HG02763 (cell line): ENCODE measurements around the gene CTNNBL1.

Source experiments
- ATAC-seq: cut with Tn5 transposase; IDR thresholded peaks from one replicate; pipeline ENCODE4 v1.9.1; 2021; ENCODE audit warnings: mild to moderate bottlenecking, moderate library complexity; ENCODE audit not compliant: unreplicated experiment

CTNNBL1 gene

DNA sequence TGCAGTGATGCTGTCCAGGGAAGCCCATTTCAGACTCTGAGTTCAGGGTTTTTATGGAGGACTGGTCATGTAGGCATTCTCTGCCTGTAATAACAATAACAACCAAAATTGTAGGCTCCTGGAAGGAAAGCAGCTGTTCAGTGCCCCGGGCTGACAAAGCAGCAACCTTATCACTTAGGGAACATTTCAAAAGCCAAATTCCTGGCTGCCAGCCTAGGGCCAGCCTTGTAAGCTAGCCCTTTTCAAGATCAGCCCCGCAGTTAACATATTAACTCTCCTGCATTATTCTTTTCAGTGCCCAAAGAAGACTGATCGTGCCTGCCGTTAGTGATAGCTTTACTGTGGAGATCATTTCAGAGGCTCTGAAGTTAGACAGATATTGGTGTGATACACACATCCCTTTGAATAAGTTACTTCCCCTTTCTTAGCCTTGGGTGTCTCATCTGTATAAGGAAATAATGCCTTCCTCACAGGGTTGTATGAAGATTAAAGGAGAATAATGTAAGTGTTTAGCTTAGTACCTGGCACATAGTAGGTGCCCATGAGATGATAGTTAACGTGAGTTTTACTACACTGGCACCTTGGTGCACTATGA lies 44.1 kb downstream of the CTNNBL1 start:
- ATAC-seq, result no peak

DNA sequence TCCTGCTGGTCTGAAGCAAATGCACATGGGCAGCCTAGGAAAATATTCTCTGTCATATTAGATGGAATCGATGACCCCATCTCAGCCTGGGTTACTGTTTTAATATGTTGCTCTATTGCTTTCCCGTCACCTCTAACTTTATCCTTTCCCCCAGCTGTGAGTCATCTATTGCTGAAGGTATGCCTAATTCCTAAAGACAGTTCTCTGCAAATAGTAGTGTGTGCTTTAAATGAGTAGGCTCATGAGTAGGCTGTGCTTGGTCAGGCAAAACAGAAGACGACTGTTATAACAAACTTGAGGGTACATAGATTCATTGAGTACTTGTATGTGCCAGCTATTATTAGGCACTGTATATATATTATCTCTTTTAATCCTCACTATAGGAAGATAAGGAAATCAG lies 47.2 kb downstream of the CTNNBL1 start:
- ATAC-seq, result no peak

DNA sequence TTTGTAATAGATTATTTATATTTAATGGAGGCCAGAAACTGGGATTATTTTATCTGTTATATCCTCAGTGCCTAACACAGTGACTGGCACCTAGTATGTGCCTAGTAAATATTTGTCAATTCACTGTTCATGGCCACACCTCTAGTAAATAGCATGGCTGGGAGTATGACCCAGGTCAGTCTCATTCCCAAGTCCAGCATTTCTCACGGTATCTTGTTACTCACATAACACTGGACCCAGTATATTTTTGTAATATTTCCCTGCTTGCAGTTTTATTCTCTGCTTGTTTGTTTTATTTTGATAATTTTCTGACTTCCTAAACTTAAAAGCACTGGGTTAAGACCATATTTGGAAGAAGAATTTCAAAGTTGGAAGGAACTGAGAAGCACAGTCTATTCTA lies 47.7 kb downstream of the CTNNBL1 start:
- ATAC-seq, result no peak

DNA sequence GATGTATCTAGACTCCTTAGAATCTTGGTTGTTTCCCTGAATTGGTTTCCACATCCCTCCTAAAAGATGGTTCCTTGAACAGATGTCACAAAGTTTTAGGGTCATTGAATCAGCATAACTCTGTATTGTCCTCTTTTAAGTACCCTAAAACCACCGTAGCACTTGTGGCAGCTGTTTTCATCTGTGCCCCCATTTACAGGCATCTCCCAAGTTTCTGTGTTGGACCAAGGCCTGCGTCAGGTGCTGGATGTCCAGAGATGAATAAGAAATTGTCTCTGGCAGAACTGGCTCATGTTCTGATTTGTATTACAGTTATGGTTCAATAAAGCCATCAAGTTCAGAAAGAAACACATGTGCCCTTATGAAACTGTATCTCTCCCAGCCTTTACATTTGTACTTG lies 48.3 kb downstream of the CTNNBL1 start:
- ATAC-seq, result no peak

DNA sequence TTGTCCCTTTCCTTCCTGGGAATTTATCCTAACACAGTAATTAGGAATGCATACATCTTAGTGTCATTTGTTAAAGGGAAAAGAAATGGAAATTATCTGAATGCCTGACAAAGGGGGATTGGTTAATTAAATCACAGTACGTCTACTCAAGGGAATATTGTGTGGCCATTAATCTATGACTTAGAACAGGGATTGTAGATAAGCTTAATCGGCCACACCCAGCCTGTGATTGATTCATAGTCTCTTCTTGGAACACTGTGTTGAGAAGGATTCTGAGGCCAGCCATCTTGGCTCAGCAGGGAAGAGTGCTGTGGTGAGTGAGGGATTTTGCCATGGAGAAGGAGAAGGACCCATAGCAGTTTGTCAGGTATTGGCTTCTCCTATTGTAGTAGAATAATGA lies 50.5 kb downstream of the CTNNBL1 start:
- ATAC-seq, result no peak

DNA sequence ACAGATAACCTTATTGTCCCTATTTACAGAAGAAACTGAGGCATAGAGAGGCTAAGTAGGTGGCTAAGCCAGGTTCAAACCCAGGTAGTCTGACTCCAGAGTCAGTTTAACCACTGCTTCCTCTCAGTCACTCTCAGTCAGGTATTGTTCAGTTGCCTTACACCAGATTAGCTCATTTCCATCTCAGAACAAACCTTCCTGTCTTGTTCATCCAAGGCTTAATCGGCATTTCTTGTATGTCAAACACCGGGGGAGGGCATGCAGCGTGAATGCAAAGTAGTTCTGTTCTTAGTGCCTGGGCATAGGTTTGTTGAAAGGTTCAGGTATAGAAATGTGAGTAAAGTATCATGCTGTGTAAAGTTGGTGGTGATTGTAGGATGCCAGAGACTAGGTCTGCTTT lies 51.7 kb downstream of the CTNNBL1 start:
- no peak for ATAC-seq

DNA sequence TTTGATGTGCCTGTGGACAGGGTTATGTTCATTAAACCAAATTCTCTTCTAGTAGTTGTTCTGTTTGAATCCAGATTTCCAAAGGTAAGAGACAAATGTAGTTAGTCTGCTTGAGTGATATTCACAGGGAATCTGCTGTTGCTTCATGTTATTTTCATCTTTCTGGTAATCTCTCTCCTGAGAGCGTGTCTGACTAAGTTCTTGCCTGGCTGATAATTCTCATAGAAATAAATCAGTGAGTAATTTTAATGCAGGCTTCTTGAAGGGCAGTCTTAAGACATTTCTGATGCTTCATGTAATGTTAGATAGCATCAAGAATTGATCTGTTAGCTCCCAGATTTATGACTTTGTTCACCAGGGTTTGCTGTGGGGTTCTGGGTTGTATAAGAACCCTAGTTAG lies 54.2 kb downstream of the CTNNBL1 start:
- no peak for ATAC-seq

DNA sequence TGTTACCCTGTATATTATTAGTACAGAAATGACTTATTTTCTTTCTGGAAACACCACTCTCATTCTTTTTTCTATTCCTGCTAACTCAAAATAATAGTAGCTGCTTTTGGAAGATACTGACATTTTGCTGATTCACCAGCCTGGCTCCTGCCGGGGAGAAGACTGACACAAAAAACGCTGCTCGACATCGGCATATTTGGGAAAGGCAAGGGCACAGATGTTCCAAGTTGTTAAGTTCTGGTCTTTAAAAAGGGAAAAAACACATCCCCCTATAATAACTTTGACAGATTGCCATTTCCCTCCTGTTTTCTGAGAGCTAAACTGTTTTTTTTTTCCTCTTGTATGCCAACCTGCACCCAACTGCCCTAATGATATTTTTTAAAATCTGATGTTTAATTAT lies 55.4 kb downstream of the CTNNBL1 start:
- no peak for ATAC-seq

DNA sequence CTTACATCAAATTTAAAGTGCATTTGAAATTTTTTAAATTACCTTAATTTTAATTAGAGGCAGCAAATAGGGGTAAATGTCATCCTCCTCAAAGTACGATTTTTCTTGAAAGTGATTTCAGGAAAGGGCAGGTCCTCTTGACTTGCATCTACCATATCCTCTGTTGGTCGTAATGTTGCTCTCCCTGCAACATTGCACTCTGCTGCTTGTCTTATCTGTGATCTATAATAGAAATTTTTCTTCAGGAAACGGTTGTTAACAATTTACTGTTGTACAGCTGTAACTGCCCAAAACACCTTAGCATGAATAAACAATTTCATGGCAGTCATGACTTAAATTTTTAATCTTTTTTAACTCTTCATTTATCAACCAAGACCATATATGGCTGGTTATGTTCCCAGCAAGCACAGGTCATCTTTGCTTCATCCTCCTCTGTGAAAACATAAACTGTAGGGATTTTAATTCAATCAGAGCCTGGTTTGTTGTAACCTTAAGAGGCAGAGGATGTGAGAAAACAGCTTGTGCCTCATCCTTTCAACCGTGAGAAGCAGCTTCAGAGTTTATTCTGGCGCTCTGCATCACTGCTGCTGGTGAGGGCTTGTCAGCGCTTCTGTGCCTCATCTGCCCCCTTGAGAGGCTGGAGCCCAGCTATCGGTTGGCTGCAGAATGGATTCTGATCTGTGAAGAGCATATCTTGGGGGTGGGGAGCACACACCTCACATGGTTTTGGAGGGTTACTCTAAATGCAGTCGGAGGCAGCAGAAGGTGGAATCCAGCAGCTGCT lies 56.0 kb downstream of the CTNNBL1 start:
- no peak for ATAC-seq

DNA sequence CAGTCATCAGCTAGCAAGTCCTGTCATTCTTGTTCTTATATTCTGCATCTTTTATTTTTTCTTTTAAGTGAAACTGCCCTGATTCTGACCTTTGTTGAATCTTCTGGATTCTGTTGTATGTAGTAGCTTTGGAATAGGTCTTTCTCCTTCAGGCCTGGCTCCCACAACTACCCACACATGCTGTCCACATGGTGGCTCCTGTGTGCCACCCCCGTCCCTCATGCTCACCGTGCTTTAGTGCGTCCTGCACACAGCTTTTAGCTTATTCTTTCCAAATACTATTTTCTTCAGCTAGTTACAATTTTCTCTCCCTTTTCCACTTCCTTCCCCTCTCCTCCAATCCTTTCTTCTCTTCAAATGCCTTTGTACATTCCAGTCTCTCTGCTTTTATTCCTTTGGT lies 61.8 kb downstream of the CTNNBL1 start:
- no peak for ATAC-seq

DNA sequence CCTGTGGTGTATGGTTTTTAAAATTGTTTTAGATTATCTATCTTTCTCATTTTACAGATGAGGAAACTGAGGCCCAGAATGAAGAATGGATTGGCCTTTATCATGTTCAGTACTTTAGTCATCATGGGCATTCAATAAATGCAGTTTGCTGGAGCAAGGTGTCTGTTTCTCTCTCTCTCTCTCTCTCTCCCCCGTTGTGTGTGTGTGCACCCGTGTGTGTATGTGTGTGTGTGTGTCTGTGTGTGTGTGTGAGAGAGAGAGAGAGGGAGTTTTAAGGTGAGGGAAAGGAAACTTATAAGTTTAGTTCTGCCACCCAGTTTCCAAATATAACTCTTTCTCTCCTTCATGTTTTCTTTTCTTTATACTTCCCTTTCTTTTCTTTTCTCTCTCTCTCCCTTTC lies 62.4 kb downstream of the CTNNBL1 start:
- no peak for ATAC-seq

DNA sequence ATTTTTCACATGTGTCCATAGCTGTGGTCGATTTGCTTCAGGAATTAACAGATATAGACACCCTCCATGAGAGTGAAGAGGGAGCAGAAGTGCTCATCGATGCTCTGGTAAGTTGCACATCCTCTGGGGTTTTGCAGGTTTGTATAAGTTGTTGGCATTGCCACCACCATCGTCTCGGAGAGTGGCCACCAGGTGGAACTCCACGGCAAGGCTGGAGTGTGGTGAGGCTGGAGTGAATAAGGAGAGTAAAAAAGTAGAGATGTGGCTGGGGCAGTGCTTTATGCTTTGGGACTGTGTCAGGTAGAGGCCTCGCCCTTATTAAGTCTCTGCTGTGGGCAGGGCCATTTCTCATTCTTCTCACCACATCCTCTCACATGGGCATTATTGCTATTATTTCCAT lies 63.7 kb downstream of the CTNNBL1 start:
- no peak for ATAC-seq

DNA sequence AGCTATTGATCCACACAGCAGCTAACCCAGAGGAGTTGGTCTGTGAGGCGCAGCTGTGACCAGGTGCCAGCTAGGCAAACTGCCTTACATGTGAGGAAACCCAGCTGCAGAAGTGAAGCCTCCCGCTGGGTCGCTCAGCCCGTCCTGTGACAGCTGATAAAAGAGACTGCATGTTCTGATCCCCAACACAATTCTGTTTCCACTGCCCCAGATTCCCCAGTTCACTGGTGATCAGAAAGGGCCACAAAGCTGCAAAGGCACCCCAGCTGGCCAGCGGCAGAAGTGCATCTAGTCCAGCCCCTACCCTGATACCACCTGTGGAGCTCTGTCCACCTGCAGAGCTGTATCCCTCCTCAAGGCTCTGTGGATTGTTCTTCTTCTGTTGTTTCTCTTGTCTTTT lies 64.5 kb downstream of the CTNNBL1 start:
- ATAC-seq, result no peak

DNA sequence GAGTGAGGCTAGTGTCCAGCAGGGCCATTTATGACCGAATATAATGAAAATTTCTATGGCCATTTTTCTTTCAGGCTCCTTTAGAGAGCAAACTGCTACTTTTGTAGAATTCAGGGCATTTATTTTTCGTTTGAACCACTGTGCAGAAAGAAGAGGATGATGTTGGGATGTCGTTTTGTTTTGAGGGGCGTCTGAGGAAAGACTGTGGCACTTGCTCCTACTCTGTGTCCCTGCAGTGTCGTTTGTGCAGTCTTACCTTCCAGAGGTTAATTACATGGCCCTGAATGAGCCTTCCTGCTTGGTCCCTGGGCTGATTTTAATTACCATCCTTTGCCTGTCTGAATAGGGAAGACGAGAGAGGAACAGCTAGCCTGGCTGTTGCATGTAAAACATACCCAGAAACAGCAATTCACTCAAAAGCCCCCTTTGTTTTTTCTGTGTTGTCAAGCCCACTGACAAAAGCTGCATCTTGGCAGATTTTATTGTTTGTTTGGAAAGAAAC lies 65.3 kb downstream of the CTNNBL1 start:
- no peak for ATAC-seq

DNA sequence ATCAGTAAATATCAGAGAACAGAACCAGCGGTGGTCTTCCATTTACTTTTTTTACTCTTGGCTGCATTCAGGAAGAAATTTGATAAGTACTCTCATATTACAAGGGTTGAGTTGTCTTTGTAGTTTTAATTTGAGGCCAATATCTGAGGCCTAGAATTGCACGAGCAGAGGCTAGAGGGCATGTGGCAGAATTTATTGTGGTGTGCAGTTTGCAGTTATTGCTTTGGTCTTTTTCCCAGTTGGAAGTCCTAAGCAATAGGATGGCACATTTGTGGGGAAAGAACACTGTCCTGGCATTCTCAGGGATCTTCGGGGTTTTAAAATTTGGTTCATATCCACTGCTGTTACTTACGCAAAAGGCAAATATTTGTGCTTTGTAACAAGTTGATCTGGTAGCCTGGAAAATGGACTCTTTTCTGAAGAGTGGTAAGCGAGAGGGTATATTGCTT lies 66.0 kb downstream of the CTNNBL1 start:
- ATAC-seq, result no peak

DNA sequence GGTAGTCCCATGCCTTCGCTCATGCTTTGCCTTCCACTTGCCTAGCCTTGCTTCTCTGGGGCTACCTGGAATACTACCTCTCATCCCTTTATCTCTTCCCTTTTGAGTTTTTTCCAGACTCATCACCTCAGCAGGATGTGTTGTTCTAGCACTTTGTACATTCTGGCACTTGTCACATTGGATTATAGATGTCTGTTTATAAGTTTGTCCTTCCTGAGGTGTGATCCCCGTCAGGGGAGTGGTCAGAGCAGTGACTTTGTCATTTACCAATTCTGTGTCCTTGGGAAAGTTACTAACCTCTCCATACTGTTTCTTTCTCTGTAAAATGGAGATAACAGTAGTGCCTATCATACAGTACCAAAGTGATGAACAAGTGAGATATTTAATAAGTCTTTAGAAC lies 66.5 kb downstream of the CTNNBL1 start:
- ATAC-seq, result no peak

DNA sequence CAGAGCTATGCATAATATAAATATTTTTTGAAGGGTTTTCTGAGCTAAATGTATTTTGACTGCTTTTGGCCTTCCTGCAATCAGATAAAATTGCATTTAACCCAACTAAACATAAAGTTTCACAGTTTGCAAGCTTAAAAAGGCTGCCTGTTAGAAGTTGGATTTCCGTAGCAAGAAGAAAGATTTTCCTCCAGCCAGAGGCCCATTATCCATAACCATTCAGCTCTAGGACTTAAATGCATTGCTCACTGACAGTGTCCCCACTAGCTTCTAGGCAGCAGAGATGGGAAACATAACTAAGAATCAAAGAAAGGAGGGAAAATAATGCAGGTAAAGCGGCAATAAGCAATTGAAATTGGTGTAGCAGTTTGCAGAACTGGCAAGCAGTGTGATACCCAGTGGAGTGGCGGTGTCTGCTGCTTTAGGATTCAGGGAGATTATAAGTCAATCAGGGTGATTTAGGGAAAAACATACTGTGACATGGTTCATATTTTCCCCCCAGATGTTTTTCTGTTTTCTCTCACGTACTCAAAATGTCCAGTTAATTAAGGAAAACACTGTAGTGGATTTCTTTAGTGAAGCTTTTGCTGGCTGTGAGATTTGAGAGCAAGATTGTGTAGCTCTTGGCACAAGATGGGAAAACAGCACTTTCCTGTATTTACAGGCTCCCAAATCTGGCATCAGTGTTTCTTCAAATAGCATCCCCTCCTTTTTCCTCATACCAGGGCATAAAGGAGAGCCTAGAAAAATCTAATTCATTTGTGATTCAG lies 69.1 kb downstream of the CTNNBL1 start:
- no peak for ATAC-seq

DNA sequence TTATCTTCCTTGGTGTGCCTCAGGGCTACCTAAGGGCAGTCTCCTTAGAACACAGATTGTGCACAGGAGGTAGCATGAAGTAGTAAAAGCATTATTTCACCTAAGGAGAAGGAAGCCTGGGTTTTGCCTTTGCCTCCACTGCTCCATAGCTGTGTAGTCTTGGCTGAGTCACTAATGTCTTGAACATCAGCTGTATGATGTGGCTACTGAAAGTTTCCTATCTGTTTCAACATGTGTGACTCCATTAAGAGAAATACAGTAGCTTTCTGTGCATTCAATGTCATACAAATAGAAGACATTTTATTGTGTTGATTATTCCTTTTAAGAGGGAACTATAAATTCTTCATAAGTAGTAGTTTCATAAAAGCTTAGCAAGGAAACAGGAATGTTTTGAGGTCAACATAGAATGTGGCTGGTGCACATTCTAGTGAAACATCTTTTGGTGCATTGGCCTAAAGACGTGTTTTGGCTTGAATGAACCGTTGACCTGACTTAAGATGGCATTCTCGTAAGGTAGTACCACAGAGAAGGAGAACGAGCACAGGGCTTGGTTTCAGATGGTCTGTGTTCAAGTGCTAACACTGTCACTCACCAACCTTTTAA lies 70.6 kb downstream of the CTNNBL1 start:
- no peak for ATAC-seq

DNA sequence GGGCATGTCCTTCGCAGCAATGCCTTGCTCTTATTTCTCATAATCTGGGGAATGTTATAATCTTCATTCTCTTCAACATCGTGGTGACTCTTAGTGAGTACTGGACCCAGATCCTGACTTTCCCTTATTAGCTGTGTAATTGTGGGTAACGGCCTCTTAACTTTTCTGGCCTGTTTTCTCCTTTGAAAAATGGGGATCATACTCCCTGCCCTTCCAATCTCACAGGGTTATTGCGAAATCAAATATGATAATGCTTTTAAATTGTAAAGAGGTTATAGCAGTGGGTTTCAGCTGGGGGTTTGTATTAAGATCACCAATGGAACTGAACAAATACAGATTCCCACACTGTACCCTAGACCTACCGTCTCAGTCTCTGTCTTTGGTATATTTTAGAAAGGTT lies 77.1 kb downstream of the CTNNBL1 start:
- ATAC-seq, result no peak

DNA sequence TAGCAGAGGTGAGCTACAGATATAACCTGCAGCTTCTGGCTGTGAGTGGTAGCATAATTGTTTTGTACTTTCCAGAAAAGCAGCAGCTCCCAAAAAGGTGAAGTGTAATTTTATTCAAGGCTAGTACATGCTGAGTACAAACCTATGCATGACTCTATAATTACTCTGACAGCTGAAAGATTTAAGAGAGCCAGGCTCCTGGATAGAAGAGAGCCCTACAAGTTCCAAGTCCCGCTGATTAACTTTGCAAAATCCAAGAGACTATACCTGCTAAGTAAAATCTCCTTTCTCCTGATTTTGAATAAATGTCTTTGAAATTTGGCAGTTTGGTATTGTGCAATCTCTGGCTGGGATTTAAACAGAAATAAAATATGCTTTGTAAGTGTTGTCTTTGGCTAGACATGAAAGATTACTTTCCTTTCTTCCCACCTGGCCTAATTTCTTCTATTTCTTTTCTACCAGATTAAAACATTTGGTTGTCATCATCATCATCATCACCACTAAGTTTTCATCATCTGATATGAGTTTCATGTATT lies 79.5 kb downstream of the CTNNBL1 start:
- no peak for ATAC-seq

DNA sequence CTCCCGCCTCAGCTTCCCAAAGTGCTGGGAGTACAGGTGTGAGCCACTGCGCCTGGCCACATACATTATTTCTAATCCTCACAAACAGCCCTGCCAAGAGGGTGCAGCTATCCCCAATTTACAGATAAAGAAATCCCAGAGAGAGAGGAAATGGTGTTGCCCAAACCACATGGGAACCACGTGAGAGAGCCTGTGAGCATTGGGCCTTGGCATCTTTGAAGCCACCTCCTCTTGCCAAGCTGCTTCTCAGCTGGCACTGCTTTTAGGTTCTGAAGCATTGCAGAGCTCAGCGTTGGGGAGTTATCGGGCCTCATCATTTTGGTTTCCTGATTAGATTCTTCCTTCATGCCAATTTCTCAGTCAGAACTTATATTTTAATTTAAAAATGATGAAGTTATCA lies 80.3 kb downstream of the CTNNBL1 start:
- no peak for ATAC-seq
